Left renal pelvis (tissue), 4 donors: Measurements from ENCODE around the gene MRPL17. TPM values are rescaled to one million over a fixed set of nuclear protein-coding genes. Genes with fewer than 3 reads are reported as not detected.

ENCODE experiments used
- DNase-seq, 4 donors: peaks; one replicate each; pipeline ENCODE4 v3.0.0-alpha.2; 2013; ENCODE audit warnings: low read depth in 4 of 4, low spot score in 3 of 4
- polyA plus RNA-seq, 4 donors: library from polyadenylated mRNA; unstranded; fragments of 120-200 nt; gene quantifications; one replicate each; pipeline ENCODE4 v1.2.1, GENCODE V29; 2013; ENCODE audit not compliant: insufficient read length in 4 of 4

The MRPL17 gene
- polyA plus RNA-seq, 4 donors: 45.6 to 68.1 (median 64.6) TPM

DNA sequence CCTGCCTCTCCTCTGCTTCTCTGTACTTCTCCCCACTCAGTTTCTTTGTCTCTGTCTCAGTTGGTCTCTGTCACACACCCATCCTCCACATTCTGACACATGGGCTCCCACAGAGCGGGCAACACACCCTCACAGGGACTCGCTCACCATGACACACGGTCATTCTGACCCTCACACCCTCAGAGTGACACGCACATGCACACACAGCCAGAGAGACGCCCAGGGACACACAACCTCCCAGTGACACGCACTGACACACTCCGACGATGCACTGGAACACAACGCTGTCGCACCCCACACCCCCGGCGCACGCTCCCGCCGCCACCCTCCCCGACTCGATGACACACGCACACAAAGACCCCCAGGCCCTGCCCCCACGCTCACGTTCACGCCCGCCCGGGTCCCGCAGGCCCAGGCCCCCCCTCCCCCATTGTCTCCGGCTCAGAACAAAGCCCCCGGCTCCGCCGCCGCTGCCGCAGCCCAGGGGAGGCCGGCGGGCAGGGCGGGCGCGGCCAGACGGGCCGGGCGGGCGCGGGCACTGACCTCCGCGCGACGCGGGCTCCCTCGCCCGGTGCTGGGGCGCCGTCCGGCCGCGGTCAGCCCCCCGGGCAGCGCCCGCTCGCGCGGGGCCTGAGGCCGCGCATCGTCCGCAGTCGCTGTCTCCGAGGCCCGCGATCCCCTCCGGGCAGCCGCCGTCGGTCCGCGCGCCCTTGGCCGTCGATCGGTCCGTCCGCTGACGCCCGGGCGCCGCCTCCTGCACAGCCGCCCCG is 27.9 kb downstream of the MRPL17 start:
- no peak for DNase-seq

DNA sequence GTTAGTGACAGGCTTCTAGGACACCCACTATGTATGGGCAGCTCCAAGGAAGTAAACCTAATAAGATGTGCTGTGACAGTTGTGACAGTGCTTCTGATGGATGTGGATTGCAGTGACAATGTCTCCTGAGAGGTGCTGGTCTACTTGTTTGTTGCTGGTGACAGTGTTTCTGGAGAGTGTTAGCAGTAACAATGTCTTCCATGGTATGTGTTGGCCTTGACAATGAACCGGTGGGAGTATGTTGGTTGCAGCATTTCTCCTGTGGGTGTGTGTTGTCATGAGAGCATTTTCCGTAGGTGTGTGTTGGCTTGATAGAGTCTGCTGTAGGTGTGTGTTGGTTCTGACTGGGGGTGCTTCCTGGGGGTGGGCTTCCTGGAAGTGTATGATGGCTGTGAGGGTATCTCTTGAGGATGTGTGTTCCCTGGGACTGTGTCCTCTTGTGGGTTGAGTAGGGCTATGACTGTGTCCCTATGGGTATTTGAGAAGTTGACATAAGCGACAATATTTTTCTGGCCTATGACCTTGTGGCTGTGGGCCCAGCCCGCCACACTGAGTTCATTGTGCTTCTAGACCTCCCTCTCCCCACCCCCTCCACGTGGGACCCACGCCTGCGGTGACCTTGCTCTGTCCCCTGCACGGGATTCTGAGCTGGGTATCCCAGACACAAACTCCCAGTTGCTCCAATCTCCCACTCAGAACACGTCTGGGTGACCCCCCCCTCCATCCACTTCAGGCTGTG is 28.7 kb downstream of the MRPL17 start:
- DNase-seq: no peak

DNA sequence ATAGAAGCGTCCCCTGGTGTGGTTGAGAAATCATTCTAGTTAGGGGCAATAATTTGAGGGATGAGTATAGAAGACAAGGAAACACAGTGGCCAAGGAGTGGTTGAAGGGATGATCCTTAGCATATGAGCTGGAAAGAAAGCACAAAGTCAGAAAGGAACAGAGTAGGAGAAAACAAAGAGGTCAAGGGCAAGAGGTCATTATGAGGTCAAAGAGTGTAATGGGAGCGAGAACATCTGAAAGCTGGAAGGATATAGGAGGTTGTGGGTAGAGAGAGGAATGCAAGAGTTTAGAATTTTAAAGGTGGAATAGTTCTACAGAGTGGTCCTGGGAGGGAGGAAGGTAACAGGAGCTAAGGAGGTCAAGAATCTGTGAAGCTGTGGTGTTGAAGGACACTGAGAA is 29.5 kb downstream of the MRPL17 start:
- no peak for DNase-seq

DNA sequence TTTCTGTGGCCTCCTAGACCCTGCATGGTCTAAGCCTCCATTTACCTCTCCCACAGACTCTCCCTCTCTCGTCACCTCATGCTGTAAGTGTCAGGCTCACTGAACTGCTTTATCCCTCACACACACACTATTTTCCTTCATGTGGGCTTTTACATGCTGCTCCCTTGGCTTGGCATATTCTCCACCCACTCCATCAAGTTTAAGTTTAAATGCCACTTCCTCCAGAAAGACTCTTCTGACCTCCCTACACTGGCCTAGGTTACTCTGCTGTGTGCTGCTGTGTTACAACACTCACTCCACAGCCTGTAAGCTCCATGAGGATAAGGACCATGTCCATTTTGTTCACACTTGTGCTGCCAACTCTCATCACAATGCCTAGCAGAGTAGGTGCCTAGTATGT is 30.0 kb downstream of the MRPL17 start:
- no peak for DNase-seq

DNA sequence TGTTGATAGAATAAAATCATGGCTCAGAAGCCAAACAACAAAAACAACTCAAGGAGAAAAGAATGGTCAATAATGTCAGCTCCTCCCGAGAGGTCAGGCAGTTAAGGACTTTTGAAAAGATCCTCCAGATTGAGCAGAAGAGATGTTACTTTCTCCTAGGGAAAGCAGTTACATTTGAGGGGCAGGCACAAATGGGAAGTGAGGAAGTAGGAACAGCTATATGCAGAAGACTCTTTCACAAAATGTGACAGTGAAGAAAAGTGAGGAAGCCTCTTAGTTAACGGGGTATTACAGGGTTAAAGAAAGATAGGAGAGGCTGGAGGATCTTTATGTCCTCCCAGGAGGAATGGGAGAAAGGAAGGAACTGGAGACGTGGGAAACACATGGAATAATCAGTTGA is 31.0 kb downstream of the MRPL17 start:
- DNase-seq: no peak

DNA sequence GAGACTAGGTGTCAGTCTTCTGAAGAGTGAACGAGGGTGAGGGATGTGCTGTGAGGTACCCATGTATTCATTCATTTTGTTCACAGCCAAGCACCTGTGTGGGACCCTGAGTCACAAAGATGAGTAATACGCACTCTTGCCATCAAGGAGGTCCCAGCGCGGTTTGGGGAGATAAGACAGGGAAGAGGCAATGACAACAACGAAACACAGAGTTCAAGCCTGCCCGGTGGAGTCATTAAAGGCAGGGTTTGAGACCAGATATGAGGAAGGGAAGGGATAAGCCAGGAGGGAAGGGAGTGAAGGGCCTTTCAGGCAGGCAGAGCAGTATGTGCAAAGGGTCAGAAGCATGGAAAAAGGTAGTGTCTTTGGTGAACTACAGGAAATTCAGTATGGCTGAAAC is 32.2 kb downstream of the MRPL17 start:
- DNase-seq: no peak

DNA sequence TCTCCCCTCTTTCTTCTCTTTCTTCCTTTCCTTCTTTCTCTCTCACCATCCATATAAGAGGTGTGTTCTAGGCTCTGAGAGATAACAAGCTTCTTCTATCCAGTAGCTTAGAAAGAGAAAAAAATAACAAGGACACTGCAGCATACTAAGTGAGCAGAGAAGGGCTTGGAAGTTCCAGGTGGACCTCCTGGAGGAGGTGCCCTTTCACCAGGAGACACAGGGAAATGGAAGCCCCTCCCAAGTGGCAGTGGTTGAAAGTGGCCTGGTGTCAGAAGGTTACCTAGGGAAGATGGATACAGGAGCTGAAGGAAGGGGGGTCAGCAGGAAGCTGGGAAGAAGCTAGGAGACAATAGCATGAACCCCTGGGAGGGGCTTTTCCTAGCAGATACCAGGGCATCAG is 33.0 kb downstream of the MRPL17 start:
- DNase-seq: no peak

DNA sequence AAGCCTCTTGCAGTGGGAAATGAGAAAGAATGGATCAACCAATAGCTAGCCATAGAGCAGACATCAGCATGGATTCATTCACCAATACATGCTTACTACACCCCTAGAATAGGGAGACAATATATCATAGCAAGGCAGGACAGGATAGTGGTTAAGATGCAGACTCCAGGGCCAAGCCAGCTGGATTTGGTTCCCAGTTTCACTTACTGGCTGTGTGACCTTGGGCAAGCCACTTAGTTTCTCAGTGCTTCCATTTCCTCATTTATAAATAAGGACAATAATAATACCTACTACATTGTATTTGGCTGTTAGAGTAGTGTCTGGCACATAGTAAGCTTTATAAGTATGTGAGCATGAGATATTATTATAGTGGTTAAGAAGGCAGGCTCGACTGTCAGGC is 34.6 kb downstream of the MRPL17 start:
- no peak for DNase-seq

DNA sequence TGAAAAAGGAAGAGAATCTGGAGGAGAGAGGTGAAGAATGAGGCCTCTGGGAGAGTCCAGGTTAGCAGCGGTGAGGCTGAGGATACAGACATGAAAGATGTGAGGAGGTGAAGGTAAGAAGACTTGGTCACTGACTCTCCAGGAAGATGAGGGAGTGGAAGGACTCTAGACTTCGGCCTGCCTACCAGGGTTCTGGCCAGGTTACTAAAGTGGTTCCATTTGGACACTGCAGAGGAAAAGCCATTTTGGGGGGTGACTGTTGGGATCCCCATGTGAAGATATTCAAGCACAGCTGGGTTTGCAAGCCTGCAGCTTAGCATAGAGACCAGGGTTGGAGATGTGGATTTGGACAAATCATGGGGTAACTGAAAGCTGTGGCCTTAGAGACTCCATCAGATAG is 35.3 kb downstream of the MRPL17 start:
- no peak for DNase-seq

DNA sequence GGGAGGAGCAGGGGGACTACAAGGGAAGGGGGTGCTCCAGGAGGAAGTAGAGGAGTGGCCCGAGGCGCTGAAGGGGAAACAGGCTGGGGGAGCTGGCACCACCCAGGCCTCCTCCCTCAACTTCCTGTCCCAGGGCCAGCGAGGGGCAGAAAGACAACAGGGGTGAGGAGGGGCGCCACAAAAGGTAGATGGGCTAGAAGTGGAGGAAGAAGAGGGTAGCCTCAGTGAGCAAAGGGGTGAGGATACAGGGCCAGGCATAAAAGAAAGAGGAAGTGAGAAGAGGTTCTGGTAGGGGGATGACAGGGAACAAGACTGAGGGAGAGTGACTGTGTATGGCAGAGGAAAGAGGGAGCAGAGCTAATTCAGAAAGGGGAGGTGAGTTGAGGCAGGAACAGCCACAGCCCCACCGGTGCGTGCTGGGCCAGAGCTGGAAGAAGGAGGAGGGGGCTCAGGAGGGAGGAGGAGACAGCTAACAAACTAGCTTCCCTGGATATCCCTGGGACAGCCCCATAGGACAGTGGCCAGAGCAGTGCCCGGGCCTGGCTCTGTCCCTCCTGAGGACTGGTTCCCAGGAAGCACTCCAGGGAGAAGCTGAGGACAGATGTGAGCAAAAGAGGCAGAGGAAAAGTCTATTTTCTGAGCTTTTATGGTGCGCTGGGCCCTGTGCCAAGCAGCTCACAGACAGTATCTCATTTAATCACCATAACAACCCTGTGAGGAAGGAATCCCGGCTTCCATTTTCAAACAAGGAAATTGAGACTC is 36.0 kb downstream of the MRPL17 start:
- DNase-seq: no peak

DNA sequence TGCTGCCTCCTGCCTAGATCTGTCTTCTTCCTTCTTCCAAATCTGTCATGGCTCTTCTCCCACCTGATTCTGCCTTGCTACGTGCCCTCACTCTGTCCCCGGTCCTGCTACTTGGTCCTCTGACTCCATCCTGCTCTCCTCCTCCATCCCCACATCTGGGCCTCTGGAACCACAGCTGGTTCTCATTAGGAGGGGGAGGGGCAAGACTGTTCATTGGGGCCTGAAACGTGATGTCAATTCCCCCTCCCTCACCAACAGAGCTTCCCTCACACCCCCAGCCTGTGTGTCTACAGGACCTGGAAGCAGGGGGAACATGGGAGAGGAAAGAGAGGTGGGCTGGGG is 36.6 kb downstream of the MRPL17 start:
- no peak for DNase-seq

DNA sequence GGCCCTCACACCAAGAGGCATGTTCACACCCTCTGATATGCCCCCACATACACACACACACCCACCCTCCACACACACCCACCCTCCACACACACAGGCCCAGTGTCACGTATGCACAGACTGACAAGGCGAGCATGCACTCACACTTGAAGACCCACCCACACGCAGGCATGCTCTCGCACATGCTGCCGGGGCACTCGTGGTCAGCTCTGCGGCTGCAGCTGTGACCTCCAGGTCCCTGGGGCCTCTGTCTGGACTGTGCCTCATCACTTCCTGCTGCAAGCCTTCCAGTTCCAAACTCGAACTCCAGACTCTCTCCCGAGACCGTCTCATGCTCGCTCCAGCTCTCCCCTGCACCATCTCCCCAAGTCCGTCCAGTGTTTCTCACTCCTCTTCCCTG is 37.1 kb downstream of the MRPL17 start:
- DNase-seq: no peak

DNA sequence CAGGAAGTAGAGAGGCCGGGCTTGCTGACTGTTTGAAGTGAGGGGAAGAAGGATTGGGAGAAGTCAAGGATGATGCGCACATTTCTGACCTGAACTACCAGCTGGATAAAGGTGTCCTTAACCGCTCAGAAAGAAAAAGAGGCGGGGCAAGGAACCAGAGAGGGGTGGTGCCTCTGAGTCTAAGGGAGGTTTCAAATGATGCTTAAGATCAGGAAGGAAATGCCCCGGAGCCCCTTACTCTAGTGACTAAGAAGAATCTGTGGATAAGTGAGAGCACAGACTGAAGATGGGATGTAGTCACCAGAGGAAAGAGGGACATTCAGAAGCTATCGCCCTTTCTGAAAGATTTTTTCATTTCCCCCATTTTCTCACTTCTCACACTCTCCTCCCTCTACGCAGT is 40.2 kb downstream of the MRPL17 start:
- DNase-seq: no peak

DNA sequence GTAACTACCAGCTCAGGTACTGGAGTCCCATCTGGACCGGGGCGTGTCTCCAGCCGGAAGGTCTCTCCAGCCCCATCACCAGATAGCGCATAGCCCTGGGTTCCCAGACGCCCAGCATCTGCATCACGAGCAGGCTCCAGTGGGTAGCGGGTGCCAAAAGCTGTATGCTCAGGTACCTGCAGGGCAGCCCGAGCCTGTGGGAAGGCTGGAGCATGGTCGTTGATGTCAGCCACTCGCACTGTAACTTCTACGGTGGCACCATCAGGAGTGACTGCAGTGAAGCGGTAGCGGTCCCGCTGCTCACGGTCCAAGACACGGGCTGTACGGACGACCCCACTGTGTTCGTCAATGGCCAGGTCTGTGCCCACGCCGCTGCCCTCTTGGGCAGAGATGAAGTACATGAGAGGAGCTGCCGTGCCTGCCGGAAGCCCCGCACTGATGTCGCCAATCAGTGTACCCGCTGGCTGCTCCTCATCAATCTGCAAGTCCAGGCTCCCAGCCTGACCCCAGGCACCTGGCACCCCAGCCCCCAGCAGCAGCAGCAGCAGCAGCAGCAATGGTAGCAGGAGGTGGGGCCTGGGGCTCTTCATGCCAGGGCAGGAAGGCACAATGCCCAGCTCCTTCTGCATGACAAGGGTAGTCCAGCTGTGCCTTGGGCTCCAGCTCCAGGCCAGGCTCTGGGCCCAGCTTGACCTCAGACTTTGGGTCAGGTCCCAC is 42.0 kb downstream of the MRPL17 start:
- no peak for DNase-seq

DNA sequence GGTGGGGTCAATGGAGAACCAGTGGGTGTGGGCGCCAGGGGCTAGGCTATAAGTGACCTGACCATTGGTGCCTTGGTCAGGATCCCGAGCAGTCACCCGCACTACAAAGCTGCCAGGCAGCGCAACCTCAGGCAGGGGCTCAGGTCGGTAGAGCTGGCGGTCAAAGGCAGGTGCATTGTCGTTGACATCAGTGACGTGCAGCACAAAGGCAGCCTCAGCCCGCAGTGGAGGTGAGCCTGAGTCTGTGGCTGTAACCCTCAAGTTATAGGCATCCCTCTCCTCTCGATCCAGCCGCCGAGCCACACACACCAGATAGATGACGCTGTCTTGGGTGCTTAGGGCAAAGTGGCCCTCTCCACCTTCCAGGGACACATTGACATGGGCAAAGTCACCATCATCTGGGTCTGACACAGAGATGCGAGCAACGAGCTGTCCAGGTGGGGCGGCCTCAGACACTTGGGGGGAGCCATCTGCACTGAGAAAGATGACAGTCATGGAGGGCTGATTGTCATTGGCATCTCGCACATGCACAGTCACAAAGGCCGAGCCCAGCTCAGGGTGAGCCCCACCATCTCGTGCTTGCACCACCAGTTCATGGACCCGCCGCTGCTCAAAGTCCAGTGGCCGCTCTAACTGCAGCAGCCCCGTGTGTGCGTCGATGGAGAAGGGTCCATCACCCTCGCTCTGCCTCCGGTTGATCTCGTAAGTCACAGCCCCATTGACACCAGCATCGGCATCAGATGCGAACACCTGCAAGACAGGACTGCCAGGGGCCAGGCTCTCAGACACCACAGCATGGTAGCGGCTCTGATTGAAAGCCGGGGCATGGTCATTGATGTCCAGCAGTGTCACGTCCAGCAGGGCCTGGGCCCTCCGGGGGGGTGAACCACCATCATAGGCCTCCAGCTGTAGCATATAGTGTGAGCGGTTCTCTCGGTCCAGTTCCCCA is 42.8 kb downstream of the MRPL17 start:
- DNase-seq: no peak

DNA sequence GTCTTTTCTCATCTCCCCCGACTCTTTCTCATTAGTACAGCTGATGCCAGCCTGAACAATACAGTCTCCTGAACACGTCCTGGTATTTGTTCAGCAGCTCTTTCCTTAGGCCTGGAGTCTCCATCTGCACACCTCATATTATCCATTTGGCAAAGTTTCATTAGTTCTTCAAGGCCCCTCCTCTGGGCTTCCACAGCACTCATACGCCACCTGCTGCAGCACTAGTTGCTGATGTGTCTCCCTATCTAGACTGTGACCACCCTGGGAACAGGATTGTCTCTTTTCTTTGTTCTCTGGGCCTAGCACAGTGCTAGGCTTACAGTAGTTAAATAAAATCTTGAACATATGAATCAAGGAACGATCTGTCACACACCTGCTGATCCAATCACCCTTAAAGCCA is 44.7 kb downstream of the MRPL17 start:
- DNase-seq: no peak

DNA sequence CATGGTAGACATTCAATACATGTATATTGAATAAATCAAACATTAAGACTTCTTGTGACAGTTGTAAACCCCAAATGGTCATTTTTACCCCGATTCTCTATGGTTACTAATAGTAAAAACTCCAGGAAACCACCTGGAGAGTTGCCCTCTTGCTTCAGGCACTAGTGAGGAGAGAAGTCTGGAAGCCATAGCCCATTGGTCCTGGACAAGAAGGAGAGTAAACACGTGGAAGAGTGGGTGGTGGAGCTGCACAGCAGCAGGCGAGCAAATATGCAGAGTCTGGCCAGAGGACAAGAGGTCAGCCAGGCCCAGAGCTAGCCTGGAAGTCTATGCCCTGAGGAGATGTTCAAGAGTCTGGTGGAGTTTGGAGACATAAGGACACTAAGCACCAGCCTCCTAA is 45.3 kb downstream of the MRPL17 start:
- DNase-seq: no peak

DNA sequence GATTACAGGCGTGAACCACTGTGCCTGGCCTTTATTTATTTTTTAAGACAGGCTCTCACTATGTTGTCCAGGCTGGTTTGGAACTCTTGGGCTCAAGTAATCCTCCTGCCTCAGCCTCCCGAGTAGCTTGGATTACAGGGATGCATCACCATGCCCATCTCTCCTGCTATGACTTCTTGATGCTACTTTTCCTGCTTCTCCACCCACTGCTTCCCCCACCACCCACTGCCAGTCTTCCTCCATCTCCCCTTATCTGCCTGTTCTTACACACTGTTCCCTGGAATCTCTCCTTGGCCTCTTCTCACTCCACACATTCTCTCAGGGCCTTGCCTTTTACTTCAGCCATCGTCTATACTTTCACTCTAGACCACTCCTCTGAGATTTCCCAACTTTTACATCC is 46.7 kb downstream of the MRPL17 start:
- no peak for DNase-seq

DNA sequence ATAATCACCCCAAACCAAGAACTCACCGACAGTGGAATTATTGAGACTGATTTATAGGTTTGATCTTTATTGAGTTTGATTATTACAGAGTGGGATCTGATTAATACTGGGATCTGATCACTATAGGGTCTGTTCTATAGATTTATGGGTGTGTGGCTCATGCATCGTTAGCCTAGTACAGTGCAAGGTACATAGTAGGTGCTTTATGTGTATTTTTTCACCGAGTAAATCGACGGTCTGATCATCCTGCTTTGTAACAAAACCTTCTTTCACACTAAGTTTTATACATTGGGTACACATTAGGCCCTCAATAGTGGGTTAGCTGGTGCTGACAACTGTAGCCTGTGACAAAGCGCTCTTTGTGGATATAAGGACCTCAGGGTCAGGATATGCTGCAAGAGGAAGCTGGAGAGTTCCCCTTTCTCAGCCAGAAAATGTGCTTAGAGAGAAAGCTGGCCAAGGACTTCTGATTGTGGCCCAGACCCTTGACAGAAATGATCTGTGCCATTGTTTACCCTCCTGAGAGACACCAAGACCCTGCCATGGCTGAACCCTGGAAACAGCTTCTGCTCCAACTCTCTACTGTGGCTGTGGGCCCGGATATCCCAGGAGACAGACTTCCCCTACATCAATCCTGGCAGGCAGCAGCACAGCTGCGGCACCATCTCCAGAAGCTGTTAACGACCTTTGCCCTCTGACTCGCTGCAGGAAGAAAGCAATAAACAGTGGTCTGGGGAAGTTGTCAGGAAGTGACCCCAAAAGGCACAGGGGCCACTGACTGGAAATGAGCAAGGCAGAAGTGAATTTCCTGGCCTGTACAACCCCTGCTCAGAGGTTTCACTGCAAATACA is 47.8 kb downstream of the MRPL17 start:
- no peak for DNase-seq
